CD14-positive monocyte (primary cell): ENCODE data around the gene BEST1. TPM values are rescaled to one million over a fixed set of nuclear protein-coding genes. Genes with fewer than 3 reads are reported as not detected.

Source experiments
- DNase-seq, 3 donors: peaks; one replicate each; pipeline ENCODE4 v3.0.0-alpha.2; 2011 to 2022
- H2AFZ ChIP-seq: 2 replicates; pipeline ENCODE4 v1.6.0; 2012; ENCODE audit warnings: mild to moderate bottlenecking, low read depth, low read length, inconsistent platforms; ENCODE audit not compliant: insufficient read depth, poor library complexity, severe bottlenecking
- H3K27ac ChIP-seq, 2 donors: 1 replicate in 1 of 2; 2 replicates in 1 of 2; pipeline ENCODE4 v1.5.1; 2012 to 2013; ENCODE audit warnings: low read length in 2 of 2, control low read depth in 1 of 2, inconsistent platforms in 1 of 2, low read depth in 1 of 2, mild to moderate bottlenecking in 1 of 2
- H3K27me3 ChIP-seq, 2 donors: one replicate each; pipeline versions ENCODE4 v1.6.0 to v1.6.1; 2011 to 2013; ENCODE audit warnings: low read length in 2 of 2; ENCODE audit not compliant: control insufficient read depth in 2 of 2, insufficient read depth in 2 of 2
- H3K36me3 ChIP-seq, 2 donors: replicated peaks in 1 of 2; 1 replicate in 1 of 2; 2 replicates in 1 of 2; pipeline versions ENCODE4 v1.5.1 to v1.6.1; 2012 to 2013; ENCODE audit warnings: low read length in 2 of 2, control low read depth in 1 of 2, inconsistent platforms in 1 of 2, mild to moderate bottlenecking in 1 of 2; ENCODE audit not compliant: insufficient read depth in 2 of 2, control insufficient read depth in 1 of 2
- H3K4me1 ChIP-seq, 2 donors: 1 replicate in 1 of 2; 2 replicates in 1 of 2; pipeline versions ENCODE4 v1.5.1 to v1.6.1; 2012 to 2013; ENCODE audit warnings: low read length in 2 of 2, control low read depth in 1 of 2, inconsistent platforms in 1 of 2, mild to moderate bottlenecking in 1 of 2, moderate library complexity in 1 of 2; ENCODE audit not compliant: insufficient read depth in 2 of 2, control insufficient read depth in 1 of 2
- H3K4me2 ChIP-seq: replicated peaks from 2 replicates; pipeline ENCODE3; 2012; ENCODE audit warnings: low read length, moderate library complexity, mild to moderate bottlenecking; ENCODE audit not compliant: poor library complexity, severe bottlenecking; ENCODE audit errors: extremely low read depth
- H3K4me3 ChIP-seq, 3 experiments: fragments of 200-600 bp in 1 of 3; sonication (generic) in 1 of 3; replicated peaks in 1 of 3; 1 replicate in 2 of 3; 2 replicates in 1 of 3; pipeline ENCODE4 v1.5.1; 2011 to 2013; ENCODE audit warnings: low read length in 3 of 3, mild to moderate bottlenecking in 3 of 3, control low read depth in 2 of 3, low read depth in 2 of 3, inconsistent platforms in 1 of 3, moderate library complexity in 1 of 3
- H3K79me2 ChIP-seq: 2 replicates; pipeline ENCODE4 v1.6.0; 2012; ENCODE audit warnings: mild to moderate bottlenecking, control low read depth, inconsistent platforms, low read length, moderate library complexity; ENCODE audit not compliant: insufficient read depth
- H3K9ac ChIP-seq: 2 replicates; pipeline ENCODE4 v1.6.0; 2017; ENCODE audit warnings: low read length, mild to moderate bottlenecking; ENCODE audit not compliant: insufficient read depth, poor library complexity, severe bottlenecking
- H3K9me3 ChIP-seq, 2 donors: replicated peaks in 1 of 2; 1 replicate in 1 of 2; 2 replicates in 1 of 2; pipeline versions ENCODE4 v1.5.1 to v1.6.1; 2012 to 2013; ENCODE audit warnings: low read length in 2 of 2, control low read depth in 1 of 2; ENCODE audit not compliant: control insufficient read depth in 1 of 2, insufficient read depth in 1 of 2
- H4K20me1 ChIP-seq: 2 replicates; pipeline ENCODE4 v1.6.0; 2012; ENCODE audit warnings: mild to moderate bottlenecking, low read length, control low read depth, moderate library complexity; ENCODE audit not compliant: insufficient read depth
- H3K27ac Mint-ChIP-seq, 7 donors: one replicate each; pipeline ENCODE4 v1.8.0; 2020; ENCODE audit warnings: mild to moderate bottlenecking in 7 of 7, mixed read lengths in 7 of 7, moderate library complexity in 6 of 7, inconsistent platforms in 2 of 7
- H3K27me3 Mint-ChIP-seq, 3 donors: one replicate each; pipeline ENCODE4 v1.8.0; 2021 to 2022; ENCODE audit warnings: low read depth in 3 of 3, mild to moderate bottlenecking in 3 of 3, mixed read lengths in 3 of 3, moderate library complexity in 3 of 3, inconsistent platforms in 1 of 3
- H3K36me3 Mint-ChIP-seq, 2 donors: one replicate each; pipeline ENCODE4 v1.8.0; 2020; ENCODE audit warnings: mixed read lengths in 2 of 2, inconsistent platforms in 1 of 2, mild to moderate bottlenecking in 1 of 2
- H3K4me1 Mint-ChIP-seq: one replicate; pipeline ENCODE4 v1.8.0; 2020; ENCODE audit warnings: mild to moderate bottlenecking, mixed read lengths
- H3K4me3 Mint-ChIP-seq, 2 donors: one replicate each; pipeline ENCODE4 v1.8.0; 2020; ENCODE audit warnings: mild to moderate bottlenecking in 2 of 2, mixed read lengths in 2 of 2, moderate library complexity in 1 of 2
- H3K9me3 Mint-ChIP-seq, 7 donors: one replicate each; pipeline ENCODE4 v1.8.0; 2020 to 2022; ENCODE audit warnings: mixed read lengths in 7 of 7, mild to moderate bottlenecking in 6 of 7, moderate library complexity in 6 of 7, inconsistent platforms in 2 of 7
- WGBS: methylation state at CpG from one replicate; pipeline ENCODE4 v1.1.5; 2013; ENCODE audit warnings: missing lambda C conversion rate; ENCODE audit not compliant: insufficient coverage; 5-methylcytosine and 5-hydroxymethylcytosine counted together
- intact Hi-C, 2 donors: fragments of 100-400 bp; cut with micrococcal nuclease; formaldehyde crosslinking; loops; one replicate each; pipeline versions ENCODE4 v1.15.0 to v1.15.1; 2023
- polyA plus RNA-seq, 3 donors: library from polyadenylated mRNA; depleted of rRNA in 1 of 3; unstranded in 2 of 3; stranded (reverse) in 1 of 3; fragments of 300-500 nt in 2 of 3; fragments of >200 nt in 1 of 3; fragmentation: Illumina TruSeq in 2 of 3; gene quantifications; 1 replicate in 2 of 3; 2 replicates in 1 of 3; pipeline ENCODE4 v1.2.3, GENCODE V29; 2012 to 2021
- TF ChIP-seq, protein P1 (sequence below): fragments of 200-600 bp; IDR thresholded peaks from one replicate; pipeline ENCODE4 v1.8.0; 2022; ENCODE audit warnings: antibody characterized with exemption, mild to moderate bottlenecking

BEST1 gene
- polyA plus RNA-seq, 3 donors = 5.9 to 24.9 (median 7.4) TPM

DNA sequence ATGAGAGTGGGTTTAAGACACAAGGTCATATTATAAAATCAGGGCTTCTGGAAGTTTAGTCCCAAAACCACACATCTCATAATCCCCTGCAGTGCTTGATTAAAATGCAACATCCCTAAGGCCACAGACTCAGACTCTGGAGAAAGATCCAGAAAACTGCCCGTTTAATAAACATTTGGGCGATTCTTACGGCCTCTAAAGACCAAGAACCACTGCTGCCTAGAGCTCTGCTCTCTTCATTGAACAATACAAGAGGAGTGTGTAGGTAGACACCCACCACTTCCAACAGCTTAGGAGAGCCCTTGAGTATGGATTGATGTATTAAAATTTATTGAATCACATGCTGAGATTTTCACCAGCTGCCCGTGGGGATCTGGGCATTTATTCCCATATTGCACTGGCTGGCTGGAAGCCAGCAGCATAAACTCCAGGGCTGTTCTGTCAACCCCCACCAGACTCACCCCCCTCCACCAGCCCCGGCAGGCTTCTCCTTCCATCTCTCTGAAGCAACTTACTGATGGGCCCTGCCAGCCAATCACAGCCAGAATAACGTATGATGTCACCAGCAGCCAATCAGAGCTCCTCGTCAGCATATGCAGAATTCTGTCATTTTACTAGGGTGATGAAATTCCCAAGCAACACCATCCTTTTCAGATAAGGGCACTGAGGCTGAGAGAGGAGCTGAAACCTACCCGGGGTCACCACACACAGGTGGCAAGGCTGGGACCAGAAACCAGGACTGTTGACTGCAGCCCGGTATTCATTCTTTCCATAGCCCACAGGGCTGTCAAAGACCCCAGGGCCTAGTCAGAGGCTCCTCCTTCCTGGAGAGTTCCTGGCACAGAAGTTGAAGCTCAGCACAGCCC lies 749 bp upstream of the BEST1 start:
- H3K27me3 Mint-ChIP-seq = peaks cover 0 to 5% (median 3%) of the 10 kb centered on the region in 3 donors
- WGBS = 51% methylated on average over 6 of the region's 9 CpGs
- no peak overlapping the region for H3K9ac ChIP-seq

DNA sequence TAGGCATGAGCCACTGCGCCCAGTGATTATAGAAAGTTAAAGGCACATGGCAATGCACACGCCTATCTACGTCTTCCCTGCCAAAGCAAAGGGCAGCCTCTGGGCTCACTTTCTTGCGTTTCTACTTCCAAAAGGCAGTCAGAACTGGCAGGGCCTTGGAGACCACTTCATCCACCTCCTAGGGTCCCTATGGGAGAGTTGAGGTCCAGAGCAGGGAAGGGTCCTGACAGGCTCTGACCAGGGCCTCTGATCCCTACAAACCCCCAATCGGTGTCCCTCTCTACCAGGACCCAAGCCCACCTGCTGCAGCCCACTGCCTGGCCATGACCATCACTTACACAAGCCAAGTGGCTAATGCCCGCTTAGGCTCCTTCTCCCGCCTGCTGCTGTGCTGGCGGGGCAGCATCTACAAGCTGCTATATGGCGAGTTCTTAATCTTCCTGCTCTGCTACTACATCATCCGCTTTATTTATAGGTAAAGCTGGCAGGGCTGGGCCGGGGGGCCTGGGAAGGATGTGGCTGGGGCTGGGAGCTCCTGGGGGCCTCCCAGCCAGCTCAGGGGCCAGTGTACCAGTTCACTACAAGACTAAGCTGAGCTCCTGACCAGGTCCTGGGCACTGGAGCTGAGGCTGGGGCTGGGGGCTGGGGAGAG lies 1.5 kb downstream of the BEST1 start:
- Mint-ChIP-seq H3K4me3 (no peak overlapping the region), H3K9me3 (peaks cover 0 to 3% (median 0%) of the 10 kb centered on the region in 7 donors), H3K36me3 (peaks cover 4 to 12% of the 10 kb centered on the region in 2 donors), H3K4me1 (peaks cover 39% of the 10 kb centered on the region), H3K27me3 (peaks cover 0 to 2% (median 1%) of the 10 kb centered on the region in 3 donors), H3K27ac (peak overlapping the region in 2 of 7 donors; percentile 35 to 61)
- intact Hi-C loops = no loop called here
- H3K27me3 ChIP-seq = no peaks in the 10 kb centered on the region
- H3K9ac ChIP-seq = no peak overlapping the region
- peaks cover 13% of the 10 kb centered on the region for H3K79me2 ChIP-seq
- TF ChIP-seq, protein P1, sequence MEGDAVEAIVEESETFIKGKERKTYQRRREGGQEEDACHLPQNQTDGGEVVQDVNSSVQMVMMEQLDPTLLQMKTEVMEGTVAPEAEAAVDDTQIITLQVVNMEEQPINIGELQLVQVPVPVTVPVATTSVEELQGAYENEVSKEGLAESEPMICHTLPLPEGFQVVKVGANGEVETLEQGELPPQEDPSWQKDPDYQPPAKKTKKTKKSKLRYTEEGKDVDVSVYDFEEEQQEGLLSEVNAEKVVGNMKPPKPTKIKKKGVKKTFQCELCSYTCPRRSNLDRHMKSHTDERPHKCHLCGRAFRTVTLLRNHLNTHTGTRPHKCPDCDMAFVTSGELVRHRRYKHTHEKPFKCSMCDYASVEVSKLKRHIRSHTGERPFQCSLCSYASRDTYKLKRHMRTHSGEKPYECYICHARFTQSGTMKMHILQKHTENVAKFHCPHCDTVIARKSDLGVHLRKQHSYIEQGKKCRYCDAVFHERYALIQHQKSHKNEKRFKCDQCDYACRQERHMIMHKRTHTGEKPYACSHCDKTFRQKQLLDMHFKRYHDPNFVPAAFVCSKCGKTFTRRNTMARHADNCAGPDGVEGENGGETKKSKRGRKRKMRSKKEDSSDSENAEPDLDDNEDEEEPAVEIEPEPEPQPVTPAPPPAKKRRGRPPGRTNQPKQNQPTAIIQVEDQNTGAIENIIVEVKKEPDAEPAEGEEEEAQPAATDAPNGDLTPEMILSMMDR = no peak
- H2AFZ ChIP-seq = no peak overlapping the region
- H3K36me3 ChIP-seq = no peaks in the 10 kb centered on the region
- H3K4me1 ChIP-seq = peaks cover 37 to 42% of the 10 kb centered on the region in 2 donors
- DNase-seq = no peak
- no peak overlapping the region for H3K4me3 ChIP-seq
- no peak overlapping the region for H3K4me2 ChIP-seq
- no peak overlapping the region for H3K27ac ChIP-seq
- H3K9me3 ChIP-seq = no peaks in the 10 kb centered on the region
- H4K20me1 ChIP-seq = no peaks in the 10 kb centered on the region
- 90% methylated on average over 2 of the region's 11 CpGs for WGBS

More for the DNA sequence above, 749 bp upstream of the BEST1 start:
- H3K36me3 Mint-ChIP-seq = no peaks in the 10 kb centered on the region
- Histone ChIP-seq H3K9me3 (no peaks in the 10 kb centered on the region), H4K20me1 (no peaks in the 10 kb centered on the region), H3K4me3 (no peak overlapping the region), H3K79me2 (no peaks in the 10 kb centered on the region), H3K4me1 (peaks cover 16 to 19% of the 10 kb centered on the region in 2 donors), H3K36me3 (no peaks in the 10 kb centered on the region), H2AFZ (peak overlapping the region; percentile 30), H3K4me2 (no peak overlapping the region), H3K27me3 (no peaks in the 10 kb centered on the region), H3K27ac (no peak overlapping the region)
- intact Hi-C loops = loop anchor here (5.0 kb wide), 3 partner anchors 128 to 152 kb away; no protein-coding TSS in a partner anchor
- peaks cover 0 to 1% (median 0%) of the 10 kb centered on the region in 7 donors for H3K9me3 Mint-ChIP-seq
- H3K4me3 Mint-ChIP-seq = peak overlapping the region in 1 of 2 donors; percentile 35
- TF ChIP-seq, protein P1 = no peak
- peaks cover 22% of the 10 kb centered on the region for H3K4me1 Mint-ChIP-seq
- DNase-seq = peak; percentile 85 to 92 (median 89)
- peak overlapping the region; percentile 26 to 91 (median 78) for H3K27ac Mint-ChIP-seq
